ENCODE data around the gene ADAMTSL3.

DNA sequence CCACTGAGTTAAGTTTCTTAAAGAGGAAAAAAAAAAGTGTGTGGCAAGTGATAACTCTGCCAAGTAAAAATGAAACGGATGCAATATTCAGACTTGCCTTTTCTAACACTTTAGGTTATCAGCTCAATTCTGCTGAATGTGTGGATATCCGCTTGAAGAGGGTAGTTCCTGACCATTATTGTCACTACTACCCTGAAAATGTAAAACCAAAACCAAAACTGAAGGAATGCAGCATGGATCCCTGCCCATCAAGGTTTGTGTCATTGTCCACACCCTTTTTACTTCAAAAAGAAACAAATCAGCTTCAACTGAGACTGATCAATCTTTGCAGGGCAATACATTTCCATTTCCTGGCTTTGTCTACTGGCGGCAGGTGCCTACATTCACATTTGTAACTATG is 236.1 kb downstream of the ADAMTSL3 start:
- TF ChIP-seq POLR2A (IDR thresholded peaks at IDR 0.05; ENCODE audit: low read depth, low read length): no peak
- TF ChIP-seq, protein P1, sequence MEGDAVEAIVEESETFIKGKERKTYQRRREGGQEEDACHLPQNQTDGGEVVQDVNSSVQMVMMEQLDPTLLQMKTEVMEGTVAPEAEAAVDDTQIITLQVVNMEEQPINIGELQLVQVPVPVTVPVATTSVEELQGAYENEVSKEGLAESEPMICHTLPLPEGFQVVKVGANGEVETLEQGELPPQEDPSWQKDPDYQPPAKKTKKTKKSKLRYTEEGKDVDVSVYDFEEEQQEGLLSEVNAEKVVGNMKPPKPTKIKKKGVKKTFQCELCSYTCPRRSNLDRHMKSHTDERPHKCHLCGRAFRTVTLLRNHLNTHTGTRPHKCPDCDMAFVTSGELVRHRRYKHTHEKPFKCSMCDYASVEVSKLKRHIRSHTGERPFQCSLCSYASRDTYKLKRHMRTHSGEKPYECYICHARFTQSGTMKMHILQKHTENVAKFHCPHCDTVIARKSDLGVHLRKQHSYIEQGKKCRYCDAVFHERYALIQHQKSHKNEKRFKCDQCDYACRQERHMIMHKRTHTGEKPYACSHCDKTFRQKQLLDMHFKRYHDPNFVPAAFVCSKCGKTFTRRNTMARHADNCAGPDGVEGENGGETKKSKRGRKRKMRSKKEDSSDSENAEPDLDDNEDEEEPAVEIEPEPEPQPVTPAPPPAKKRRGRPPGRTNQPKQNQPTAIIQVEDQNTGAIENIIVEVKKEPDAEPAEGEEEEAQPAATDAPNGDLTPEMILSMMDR (conservative IDR thresholded peaks at IDR 0.05; ENCODE audit: low read depth, low read length): no peak
- no peak for TF ChIP-seq RCOR1 (IDR thresholded peaks at IDR 0.05; ENCODE audit: insufficient replicate concordance, low read length)
